GF-D8 (cell line): ENCODE results near the gene MGMT.

Source experiments
- DNase-seq: peaks from one replicate; lab custom pipeline; 2025; lab: John Stamatoyannopoulos, UW

MGMT gene

GRCh38 chr10:129655007-129655678, 188.1 kb downstream of the MGMT start:
- no peak for DNase-seq

DNA sequence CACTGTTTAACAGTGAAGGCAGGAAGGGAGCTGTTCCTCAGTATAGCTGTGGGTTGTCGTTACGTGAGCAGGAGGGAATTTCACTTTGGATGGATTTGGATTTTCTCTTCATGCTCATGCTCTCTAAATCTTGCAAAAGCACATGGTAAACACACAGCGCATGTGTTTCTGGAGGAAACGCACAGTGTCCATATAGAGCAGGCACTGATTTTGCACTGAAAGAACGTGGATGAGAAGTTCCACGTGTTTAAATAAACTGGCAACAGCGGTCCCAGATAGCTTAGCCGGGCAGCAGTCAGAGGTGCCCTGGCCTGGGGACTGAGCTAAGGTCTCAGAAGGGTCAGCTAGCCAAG, 188.6 kb downstream of the MGMT start:
- no peak for DNase-seq

DNA sequence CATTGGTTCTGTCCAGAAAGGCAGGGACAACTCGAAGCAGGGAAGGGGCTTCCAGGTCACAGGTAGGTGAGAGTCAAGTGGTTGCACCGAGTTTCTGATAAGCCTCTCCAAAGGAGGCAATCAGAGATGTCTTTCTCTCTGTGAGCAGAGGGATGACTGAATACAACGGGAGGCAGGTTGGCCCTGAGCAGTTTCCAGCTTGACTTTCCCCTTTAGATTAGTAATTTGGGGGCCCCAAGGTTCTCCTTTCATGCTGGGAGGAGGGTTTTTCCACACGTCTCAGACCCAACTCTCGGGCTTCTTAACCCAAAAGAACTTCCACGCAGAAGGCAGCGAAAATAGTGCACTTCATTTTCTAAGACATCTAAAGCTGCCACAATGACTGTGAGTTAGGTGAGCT, 189.6 kb downstream of the MGMT start:
- no peak for DNase-seq

DNA sequence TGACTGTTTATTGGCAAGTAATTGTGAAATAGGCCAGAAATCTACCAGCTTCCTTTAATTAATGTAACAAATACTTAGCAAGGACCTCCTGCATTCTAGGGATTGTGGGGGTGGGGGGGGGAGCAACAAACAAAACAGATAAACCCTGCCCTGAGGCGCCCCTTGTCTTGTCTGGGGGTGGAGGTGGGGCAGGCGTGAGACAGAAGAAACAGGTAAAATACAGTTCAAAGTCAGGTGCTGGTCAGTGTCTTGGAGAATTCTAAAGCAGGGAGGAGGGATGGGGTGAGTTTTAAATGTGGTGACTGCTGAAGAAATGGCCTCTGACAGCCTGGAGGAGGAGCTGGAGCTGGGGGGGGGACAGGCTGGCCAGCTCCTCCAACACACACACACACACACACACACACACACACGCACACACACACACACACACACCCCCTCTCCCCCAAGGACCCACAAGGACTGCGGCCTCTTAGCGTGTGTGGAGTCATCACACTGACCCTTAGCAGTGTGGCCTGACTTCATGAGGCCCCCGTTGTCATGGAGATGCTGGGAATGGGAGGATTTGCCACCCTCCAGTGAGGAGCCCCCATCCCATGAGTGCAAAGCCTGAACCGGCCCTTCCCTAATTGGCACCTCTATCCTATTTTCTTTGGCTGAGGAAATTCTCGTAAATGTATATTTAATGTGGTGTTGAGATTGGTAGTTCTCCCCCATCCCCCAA, 190.4 kb downstream of the MGMT start:
- no peak for DNase-seq

DNA sequence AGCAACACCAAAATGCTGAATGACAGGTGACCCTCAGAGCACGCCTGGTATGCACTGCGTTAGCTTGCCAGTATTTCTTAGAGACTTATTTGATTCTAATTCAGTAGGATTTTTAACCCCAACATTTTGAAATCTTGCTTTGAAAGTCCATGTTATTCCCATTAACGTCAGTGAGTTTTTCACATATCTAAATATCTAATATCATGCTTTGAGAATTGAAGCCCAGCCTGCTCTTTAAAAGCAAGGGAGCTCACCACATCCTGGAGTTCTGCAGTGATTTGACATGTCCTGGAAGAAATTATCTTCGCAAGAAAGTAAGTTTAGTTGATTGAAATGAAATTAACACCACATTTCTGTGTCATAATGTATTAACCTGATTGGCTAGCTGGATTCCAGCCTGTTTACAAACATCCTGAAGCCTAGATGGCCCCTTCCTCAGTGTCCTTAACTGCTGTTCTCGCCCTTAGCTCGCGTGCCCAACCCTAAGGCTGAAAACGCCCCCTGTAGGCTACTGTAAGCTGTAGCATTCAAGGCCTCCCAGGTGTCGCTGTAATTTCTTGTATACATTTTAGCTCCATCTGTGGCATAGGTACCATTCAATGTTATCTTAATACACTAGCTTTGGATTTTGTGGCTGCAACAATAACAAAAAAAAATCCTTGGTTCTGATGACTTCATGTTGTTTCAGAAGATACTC, 191.5 kb downstream of the MGMT start:
- DNase-seq, result no peak

DNA sequence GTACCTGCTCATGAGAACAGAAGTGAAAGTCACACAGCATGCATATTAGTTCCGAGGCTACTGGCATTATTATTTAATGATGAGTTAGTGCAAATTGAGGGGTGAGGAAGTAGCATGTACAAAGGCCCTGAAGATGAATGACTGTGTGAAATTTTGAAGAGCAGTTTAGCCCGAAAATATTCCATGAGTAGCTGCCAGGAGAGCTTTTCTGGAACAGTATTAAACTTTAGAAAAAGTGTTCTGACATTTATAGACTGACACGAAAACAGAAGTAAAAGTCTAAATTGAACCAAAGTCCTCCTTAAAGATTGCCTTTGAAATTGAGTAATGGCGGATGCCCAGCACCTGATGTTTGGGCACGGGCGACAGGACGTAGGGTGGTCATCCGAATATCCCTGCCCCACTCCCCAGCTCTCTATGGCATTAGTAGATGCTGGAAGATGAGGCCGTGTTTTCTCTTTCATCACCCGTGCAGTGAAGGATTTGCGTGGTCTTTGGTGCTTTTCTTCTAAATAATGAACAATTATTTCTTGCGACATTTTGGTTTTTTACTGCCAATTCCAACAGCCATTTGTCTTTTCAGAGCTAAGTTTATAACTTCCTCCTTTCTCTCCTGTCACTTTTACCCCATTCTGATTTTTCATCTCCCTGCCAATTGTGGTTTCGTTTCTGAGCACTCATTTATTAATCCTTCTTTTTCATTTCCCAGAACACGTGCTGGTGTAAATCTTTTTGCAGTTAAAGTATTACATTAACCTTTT, 192.6 kb downstream of the MGMT start:
- no peak for DNase-seq

DNA sequence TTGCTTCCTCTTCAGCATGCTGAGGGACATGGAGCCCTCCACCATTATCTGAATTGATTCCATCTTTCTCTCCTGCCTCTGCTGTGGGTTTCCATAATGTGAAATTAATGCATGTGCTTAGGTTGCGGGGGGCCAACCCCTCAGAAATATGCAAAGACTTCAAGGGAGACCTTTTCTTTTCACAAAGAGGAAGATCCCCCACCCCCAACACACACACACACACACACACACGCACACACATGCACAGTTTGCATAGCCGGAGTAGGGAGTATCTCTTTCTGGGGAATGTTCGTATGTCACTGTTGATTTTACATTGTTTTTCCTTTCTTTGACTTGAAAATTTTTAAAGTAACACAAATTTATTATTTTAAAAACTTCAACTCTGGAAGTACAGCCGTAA, 193.5 kb downstream of the MGMT start:
- DNase-seq, result no peak

DNA sequence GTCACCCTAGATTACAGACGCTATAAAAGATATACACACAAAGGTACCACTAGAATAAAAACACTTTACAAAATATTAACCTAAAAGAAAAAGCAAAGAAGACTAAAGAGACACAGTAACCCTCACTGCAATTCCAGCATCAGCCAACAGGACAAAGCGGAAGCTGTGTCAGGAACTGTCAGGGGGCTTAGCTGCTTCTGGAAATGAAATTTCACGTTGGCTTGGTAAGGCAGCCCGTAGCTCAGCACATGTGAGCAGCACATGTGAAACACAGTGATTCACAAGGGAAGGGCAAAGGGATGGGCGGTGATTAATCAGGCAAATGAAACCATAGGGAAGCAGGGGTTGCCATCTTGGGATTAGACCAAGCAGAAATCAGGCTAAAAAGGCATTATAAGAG, 195.4 kb downstream of the MGMT start:
- no peak for DNase-seq

DNA sequence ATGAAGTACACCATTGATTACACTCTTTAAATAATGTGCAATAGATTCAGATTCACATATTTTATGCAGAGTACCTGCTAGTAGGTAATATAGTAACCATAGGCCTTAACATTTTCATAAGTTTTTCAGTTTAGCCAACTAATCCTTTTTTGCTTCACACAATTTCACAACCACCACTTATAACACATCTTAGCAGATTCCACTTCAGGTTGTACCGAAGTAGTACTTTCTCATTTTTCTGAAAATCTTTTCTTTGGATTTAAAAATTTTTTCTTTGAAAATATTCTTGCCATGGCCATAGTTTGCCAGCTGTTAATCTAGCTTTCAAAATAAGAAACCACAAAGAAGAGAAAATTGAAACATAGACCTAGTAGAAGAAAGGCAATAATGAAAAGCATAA, 203.1 kb downstream of the MGMT start:
- DNase-seq, result no peak

DNA sequence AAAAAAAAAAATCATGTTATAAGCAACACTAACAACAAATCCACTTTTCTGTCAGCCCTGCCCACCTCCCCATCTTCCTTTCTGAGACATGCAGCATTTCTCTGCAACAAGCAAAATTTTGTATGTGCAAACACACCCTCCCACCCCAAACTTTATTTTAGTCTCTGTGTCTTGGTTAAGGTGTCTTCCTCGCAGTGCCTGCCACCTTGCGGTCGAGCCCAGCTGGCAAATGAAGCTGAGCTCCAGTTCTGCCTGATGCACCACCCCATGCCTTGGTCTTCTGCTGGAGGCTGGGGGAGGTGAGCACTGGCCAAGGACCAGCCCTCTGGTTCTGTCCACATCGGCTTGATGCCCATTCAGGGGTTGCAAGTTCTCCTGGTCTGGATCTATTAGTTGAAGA, 206.3 kb downstream of the MGMT start:
- DNase-seq, result no peak

DNA sequence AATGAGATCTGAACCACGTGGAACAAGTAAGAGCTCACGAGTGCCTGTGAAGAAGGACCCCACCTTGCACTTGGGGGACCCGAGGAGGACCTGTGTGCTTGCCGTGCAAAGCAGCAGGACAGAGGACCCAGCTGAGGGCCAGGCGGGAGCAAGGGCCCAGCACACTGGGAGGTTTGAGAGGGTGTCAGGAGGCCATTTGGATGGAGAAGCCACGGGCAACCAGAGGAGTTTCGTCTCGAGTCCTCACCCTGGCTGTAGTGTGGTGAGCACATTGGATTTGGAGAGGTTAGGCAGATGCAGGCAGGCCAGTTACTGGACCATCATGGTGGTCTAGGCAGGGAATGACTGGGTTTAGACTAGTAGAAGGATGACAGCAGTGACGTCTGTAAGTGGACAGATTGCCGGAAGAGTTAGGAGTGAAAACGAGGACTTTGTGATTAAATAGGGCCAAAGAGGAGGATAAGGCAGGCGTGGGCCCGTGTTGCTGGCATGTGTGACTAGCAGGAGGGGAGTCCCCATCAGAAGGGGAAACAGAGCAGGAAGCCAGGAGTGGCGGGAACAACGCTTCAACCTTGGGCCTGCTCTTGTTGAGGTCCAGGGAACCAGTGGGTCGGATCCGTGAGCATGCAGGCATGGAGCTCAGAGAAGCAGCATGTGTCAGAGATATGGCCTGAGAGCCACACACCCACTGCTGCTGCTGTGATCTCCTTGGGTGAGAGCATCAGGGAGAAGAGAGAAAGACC, 208.2 kb downstream of the MGMT start:
- no peak for DNase-seq

GRCh38 chr10:129676014-129676413, 209.0 kb downstream of the MGMT start:
- DNase-seq, result no peak

- no peak for DNase-seq
These were observed 210.4 kb downstream of the MGMT start for GRCh38 chr10:129677377-129677927.

DNA sequence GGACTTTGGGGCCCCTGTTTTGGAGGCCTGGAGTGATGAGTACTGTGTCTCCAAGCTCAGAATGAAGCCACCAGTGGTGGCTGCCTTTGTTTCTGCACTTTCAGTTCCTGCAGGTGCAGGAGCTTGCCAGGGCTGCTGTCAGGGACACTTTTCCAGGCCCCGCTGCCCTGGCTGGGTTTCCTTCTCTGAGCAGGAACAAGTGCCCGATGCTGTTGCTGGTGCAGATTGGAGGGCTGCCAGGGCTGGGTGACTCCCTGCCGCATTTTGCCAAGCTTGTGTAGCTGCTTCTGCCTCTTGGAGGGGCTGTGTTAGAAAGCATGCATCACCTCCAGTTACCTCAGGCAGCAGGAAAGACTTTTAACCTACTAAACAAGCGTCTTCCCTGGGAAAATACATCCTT, 211.1 kb downstream of the MGMT start:
- DNase-seq, result no peak

- DNase-seq, result no peak
These were observed 212.2 kb downstream of the MGMT start for GRCh38 chr10:129679207-129679606.

- no peak for DNase-seq
These were observed 213.8 kb downstream of the MGMT start for GRCh38 chr10:129680661-129681344.

DNA sequence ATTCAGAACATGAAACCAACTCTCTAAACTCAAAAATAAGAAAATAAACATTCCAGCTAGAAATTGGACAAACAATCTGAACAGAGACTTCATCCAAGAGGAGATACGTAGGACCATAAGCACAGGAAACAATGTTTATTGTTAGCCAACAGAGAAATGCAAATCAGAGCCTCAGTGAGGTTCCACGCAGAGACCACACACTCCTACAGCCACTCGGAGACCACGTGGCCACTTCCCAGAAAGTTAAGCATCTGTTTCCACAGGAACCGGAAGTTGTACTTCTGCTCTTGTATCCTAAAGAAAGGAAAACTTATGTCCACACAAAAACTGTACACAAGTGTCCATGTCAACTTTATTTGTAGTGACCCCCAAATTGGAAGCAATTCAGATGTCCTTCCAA, 214.8 kb downstream of the MGMT start:
- no peak for DNase-seq

- no peak for DNase-seq
These were observed 216.5 kb downstream of the MGMT start for GRCh38 chr10:129683519-129683918.

- no peak for DNase-seq
These were observed 216.9 kb downstream of the MGMT start for GRCh38 chr10:129683920-129684319.

GRCh38 chr10:129685271-129685670, 218.2 kb downstream of the MGMT start:
- no peak for DNase-seq

- DNase-seq, result no peak
These were observed 222.6 kb downstream of the MGMT start for GRCh38 chr10:129689671-129690071.
